Stimulated activated CD4-positive, alpha-beta T cell treated with anti-CD3 and anti-CD28 coated beads, Interleukin-1b, Interleukin-23, amount 100 ng/mL, for 4 hours (primary cell): ENCODE results near the gene OSBPL10.
"Not testable (repeated sequence)": the region's sequence is repeated elsewhere in the genome, so short reads cannot be mapped to it uniquely, and the experiment has no call there.

ENCODE experiments used
- DNase-seq, 2 donors: peaks; one replicate each; pipeline ENCODE4 v3.0.0-alpha.2; 2020; ENCODE audit warnings: low read depth in 2 of 2

OSBPL10 gene

GRCh38 chr3:31815631-31816440 lies 165.2 kb downstream of the OSBPL10 start:
- no peak for DNase-seq

- DNase-seq, result no peak
Measured at GRCh38 chr3:31815006-31815405, 166.1 kb downstream of the OSBPL10 start.

GRCh38 chr3:31813686-31814085 lies 167.4 kb downstream of the OSBPL10 start:
- no peak for DNase-seq

GRCh38 chr3:31813197-31813596 lies 167.9 kb downstream of the OSBPL10 start:
- no peak for DNase-seq

GRCh38 chr3:31810991-31811433 lies 170.1 kb downstream of the OSBPL10 start:
- DNase-seq, result no peak

GRCh38 chr3:31808143-31808720 lies 172.8 kb downstream of the OSBPL10 start:
- no peak for DNase-seq

GRCh38 chr3:31804251-31805051 lies 176.6 kb downstream of the OSBPL10 start:
- no peak for DNase-seq

- no peak for DNase-seq
Measured at GRCh38 chr3:31802981-31803740, 177.9 kb downstream of the OSBPL10 start.

- DNase-seq, result no peak
Measured at GRCh38 chr3:31800436-31800835, 180.6 kb downstream of the OSBPL10 start.

GRCh38 chr3:31798840-31799239 lies 182.2 kb downstream of the OSBPL10 start:
- no peak for DNase-seq

GRCh38 chr3:31793821-31794220 lies 187.2 kb downstream of the OSBPL10 start:
- DNase-seq, result no peak

GRCh38 chr3:31791090-31791430 lies 190.0 kb downstream of the OSBPL10 start:
- no peak for DNase-seq

GRCh38 chr3:31790193-31791089 lies 190.6 kb downstream of the OSBPL10 start:
- DNase-seq, result no peak

- no peak for DNase-seq
Measured at GRCh38 chr3:31789429-31789828, 191.6 kb downstream of the OSBPL10 start.

- no peak for DNase-seq
Measured at GRCh38 chr3:31785734-31786133, 195.3 kb downstream of the OSBPL10 start.

- DNase-seq, result no peak
Measured at GRCh38 chr3:31785286-31785685, 195.8 kb downstream of the OSBPL10 start.

GRCh38 chr3:31783851-31784250 lies 197.2 kb downstream of the OSBPL10 start:
- not testable (repeated sequence) for DNase-seq

- DNase-seq, result not testable (repeated sequence)
Measured at GRCh38 chr3:31782306-31782705, 198.8 kb downstream of the OSBPL10 start.

- no peak for DNase-seq
Measured at GRCh38 chr3:31779514-31779913, 201.5 kb downstream of the OSBPL10 start.

GRCh38 chr3:31777887-31778286 lies 203.2 kb downstream of the OSBPL10 start:
- DNase-seq, result no peak

GRCh38 chr3:31777092-31777491 lies 204.0 kb downstream of the OSBPL10 start:
- no peak for DNase-seq
